ENCODE results near the gene S100Z. TPM values are rescaled to one million over a fixed set of nuclear protein-coding genes. Genes with fewer than 3 reads are reported as not detected.
A peak's percentile ranks its signal among the peaks of the same experiment; 100 is the strongest.

S100Z gene
- total RNA-seq, 1 experiment from 2014 or later, result not detected

DNA sequence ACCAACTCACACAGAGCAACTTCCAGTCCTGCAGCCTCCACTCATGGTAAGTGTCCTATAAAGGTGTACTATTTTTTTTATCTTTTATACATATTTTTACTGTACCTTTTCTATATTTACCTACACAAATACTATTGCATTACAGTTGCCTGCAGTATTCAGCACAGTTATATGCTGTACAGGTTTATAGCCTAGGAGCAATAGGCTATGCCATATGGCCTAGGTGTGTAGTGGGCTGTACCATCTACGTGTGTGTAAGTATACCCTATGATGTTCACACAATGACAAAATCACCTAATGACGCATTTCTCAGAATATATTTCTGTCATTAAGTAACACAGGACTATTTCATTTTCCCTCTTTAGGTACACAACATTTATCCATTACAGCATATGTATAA, 16.7 kb downstream of the S100Z start:
- peaks cover 40% of the 10 kb centered on the region for H3K4me1 Mint-ChIP-seq (ENCODE audit: low read depth, unreplicated experiment)
- no peaks in the 10 kb centered on the region for H3K9me3 Mint-ChIP-seq (ENCODE audit: low read depth, unreplicated experiment)
- H3K4me3 Mint-ChIP-seq (ENCODE audit: low read depth, unreplicated experiment), result no peak overlapping the region
- intact Hi-C loops (cut with micrococcal nuclease; ENCODE audit: unreplicated experiment), result no loop called here
- no peak for DNase-seq
- no peaks in the 10 kb centered on the region for H3K27me3 Mint-ChIP-seq (ENCODE audit: unreplicated experiment)
- peaks cover 8% of the 10 kb centered on the region for H3K36me3 Mint-ChIP-seq (ENCODE audit: insufficient read depth, unreplicated experiment)
- no peak overlapping the region for H3K27ac Mint-ChIP-seq (ENCODE audit: unreplicated experiment)
- BruUV-seq (replicated peaks), result no TSS peak
- TF ChIP-seq, protein P1, sequence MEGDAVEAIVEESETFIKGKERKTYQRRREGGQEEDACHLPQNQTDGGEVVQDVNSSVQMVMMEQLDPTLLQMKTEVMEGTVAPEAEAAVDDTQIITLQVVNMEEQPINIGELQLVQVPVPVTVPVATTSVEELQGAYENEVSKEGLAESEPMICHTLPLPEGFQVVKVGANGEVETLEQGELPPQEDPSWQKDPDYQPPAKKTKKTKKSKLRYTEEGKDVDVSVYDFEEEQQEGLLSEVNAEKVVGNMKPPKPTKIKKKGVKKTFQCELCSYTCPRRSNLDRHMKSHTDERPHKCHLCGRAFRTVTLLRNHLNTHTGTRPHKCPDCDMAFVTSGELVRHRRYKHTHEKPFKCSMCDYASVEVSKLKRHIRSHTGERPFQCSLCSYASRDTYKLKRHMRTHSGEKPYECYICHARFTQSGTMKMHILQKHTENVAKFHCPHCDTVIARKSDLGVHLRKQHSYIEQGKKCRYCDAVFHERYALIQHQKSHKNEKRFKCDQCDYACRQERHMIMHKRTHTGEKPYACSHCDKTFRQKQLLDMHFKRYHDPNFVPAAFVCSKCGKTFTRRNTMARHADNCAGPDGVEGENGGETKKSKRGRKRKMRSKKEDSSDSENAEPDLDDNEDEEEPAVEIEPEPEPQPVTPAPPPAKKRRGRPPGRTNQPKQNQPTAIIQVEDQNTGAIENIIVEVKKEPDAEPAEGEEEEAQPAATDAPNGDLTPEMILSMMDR (IDR thresholded peaks at IDR 0.05; ENCODE audit: unreplicated experiment), result no peak
- CTCF ChIA-PET, result no interaction called here

DNA sequence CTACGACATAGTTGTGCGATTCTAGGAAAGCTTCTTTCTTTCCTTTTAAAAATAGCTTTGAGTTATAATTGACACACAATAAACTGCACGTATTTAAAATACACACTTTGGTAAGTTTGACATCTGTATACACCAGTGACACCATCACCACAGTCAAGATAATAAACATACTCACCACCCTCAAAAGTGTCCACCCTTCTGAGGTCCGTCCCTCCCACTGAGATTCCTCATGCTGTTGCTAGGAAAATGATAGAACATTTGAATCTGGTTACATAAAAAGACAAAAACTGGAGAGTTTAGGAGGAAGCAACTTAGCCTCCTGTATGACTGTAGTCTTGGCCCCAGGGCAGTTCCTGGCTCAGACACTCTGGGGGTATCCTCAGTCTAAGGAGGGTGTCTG, 17.2 kb downstream of the S100Z start:
- no TSS peak for BruUV-seq (replicated peaks)
- intact Hi-C loops (cut with micrococcal nuclease; ENCODE audit: unreplicated experiment), result no loop called here
- H3K4me1 Mint-ChIP-seq (ENCODE audit: low read depth, unreplicated experiment), result peaks cover 35% of the 10 kb centered on the region
- TF ChIP-seq, protein P1 (IDR thresholded peaks at IDR 0.05; ENCODE audit: unreplicated experiment), result no peak
- no peak for DNase-seq
- H3K4me3 Mint-ChIP-seq (ENCODE audit: low read depth, unreplicated experiment), result no peak overlapping the region
- CTCF ChIA-PET, result interaction anchor here (0.6 to 2.1 kb wide), 10 partner anchors 32 to 373 kb away, joined by 3 to 27 read pairs (median 4); partner anchors contain the start of gene AGGF1
- H3K9me3 Mint-ChIP-seq (ENCODE audit: low read depth, unreplicated experiment), result no peaks in the 10 kb centered on the region
- H3K27ac Mint-ChIP-seq (ENCODE audit: unreplicated experiment), result peak overlapping the region; percentile 83
- H3K36me3 Mint-ChIP-seq (ENCODE audit: insufficient read depth, unreplicated experiment), result peaks cover 8% of the 10 kb centered on the region
- H3K27me3 Mint-ChIP-seq (ENCODE audit: unreplicated experiment), result no peaks in the 10 kb centered on the region

DNA sequence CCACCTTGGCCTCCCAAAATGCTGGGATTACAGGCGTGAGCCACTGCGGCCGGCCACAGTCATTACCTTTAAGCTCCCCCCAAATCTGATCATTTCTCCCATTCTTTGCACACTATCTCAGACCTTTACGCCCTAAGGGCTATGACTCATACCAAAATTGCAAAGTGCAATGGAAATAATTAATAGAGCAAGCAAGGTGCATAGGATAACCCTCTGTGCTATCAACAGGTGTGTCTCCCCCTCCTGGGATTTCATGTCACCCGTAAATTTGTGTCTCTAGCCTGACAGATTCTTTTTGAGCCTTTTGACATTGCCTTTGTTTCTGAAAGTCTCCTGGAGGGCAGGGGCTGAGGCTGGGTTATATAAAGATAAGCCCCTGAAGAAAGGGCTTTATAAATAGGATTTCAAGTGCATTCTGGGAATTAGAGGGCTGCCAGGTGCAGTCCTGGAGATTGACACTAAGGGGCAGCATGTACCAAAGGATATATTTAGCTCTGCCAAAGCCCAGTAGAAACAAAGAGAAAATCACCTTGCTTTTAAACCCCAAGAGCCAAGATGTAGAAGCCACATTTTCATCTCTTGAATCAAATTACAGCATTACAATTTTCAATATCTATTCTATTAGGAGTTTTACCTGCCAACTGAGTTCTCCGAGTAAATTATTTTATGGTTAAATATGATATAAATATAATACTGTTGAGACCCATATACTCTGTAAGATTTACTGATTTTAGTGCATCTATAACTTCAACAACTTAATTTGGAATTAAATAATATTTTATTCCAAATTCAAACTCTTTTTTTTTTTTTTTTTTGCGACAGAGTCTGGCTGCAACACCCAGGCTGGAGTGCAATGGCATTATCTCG, 18.2 kb downstream of the S100Z start:
- intact Hi-C loops (cut with micrococcal nuclease; ENCODE audit: unreplicated experiment), result loop anchor here (1.0 to 2.0 kb wide), 4 partner anchors 148 to 623 kb away; no protein-coding TSS in a partner anchor
- H3K27me3 Mint-ChIP-seq (ENCODE audit: unreplicated experiment), result no peaks in the 10 kb centered on the region
- H3K4me3 Mint-ChIP-seq (ENCODE audit: low read depth, unreplicated experiment), result peak overlapping the region; percentile 42
- H3K27ac Mint-ChIP-seq (ENCODE audit: unreplicated experiment), result peak overlapping the region; percentile 83
- peak; percentile 85 for DNase-seq
- CTCF ChIA-PET, result interaction anchor here (0.6 to 2.1 kb wide), 14 partner anchors 33 to 624 kb away, joined by 3 to 27 read pairs (median 4); partner anchors contain the start of genes AGGF1 and WDR41
- TF ChIP-seq, protein P1 (IDR thresholded peaks at IDR 0.05; ENCODE audit: unreplicated experiment), result peak; percentile 83
- BruUV-seq (replicated peaks), result no TSS peak
- H3K36me3 Mint-ChIP-seq (ENCODE audit: insufficient read depth, unreplicated experiment), result peaks cover 8% of the 10 kb centered on the region
- H3K9me3 Mint-ChIP-seq (ENCODE audit: low read depth, unreplicated experiment), result no peaks in the 10 kb centered on the region
- peaks cover 25% of the 10 kb centered on the region for H3K4me1 Mint-ChIP-seq (ENCODE audit: low read depth, unreplicated experiment)

DNA sequence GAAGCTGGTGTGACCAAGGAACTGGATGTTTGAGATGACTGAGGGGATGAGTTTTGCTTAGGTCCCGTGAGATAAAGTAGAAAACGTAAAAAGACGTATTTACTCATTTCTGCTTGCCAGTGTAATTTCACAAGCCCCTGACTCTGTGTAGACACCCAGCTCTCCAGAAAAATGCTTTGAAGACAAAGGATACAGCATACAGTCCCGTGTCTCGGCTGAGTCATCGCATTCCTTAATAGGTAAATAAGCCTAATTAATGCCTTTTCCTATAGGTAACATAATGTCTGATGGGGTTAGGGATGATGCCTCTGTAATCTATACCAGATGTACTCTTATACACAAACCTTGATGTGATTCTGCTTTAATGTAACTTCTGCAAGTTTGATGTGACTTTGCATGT, 20.2 kb downstream of the S100Z start:
- Mint-ChIP-seq H3K27ac (ENCODE audit: unreplicated experiment) (no peak overlapping the region), H3K9me3 (ENCODE audit: low read depth, unreplicated experiment) (no peaks in the 10 kb centered on the region), H3K36me3 (ENCODE audit: insufficient read depth, unreplicated experiment) (peaks cover 8% of the 10 kb centered on the region), H3K4me3 (ENCODE audit: low read depth, unreplicated experiment) (no peak overlapping the region), H3K4me1 (ENCODE audit: low read depth, unreplicated experiment) (peaks cover 32% of the 10 kb centered on the region), H3K27me3 (ENCODE audit: unreplicated experiment) (no peaks in the 10 kb centered on the region)
- intact Hi-C loops (cut with micrococcal nuclease; ENCODE audit: unreplicated experiment), result no loop called here
- CTCF ChIA-PET, result interaction anchor here (0.8 to 1.1 kb wide), 2 partner anchors 146 to 689 kb away, joined by 3 to 6 read pairs; no protein-coding TSS in a partner anchor
- DNase-seq, result no peak
- TF ChIP-seq, protein P1 (IDR thresholded peaks at IDR 0.05; ENCODE audit: unreplicated experiment), result no peak
- BruUV-seq (replicated peaks), result no TSS peak

All from Calu3 (cell line).